AG04450 (cell line): ENCODE measurements around the gene RAB40C. TPM values are rescaled to one million over a fixed set of nuclear protein-coding genes. Genes with fewer than 3 reads are reported as not detected.

Source experiments
- CTCF ChIA-PET: fragments of 300-600, 350-600 bp; formaldehyde crosslinking; extraction: SDS; loops from one replicate; lab custom pipeline; 2022; ENCODE audit warnings: antibody characterized with exemption, inconsistent platforms; lab: Charles Lee
- POLR2A ChIA-PET: fragments of 350-600 bp; formaldehyde crosslinking; extraction: SDS; loops from one replicate; lab custom pipeline; 2021; ENCODE audit warnings: antibody characterized with exemption, inconsistent platforms; lab: Yijun Ruan, JAX
- DNase-seq: peaks from one replicate; pipeline ENCODE4 v3.0.0-alpha.2; 2011; ENCODE audit warnings: low read depth, low spot score
- H3K27ac ChIP-seq: one replicate; pipeline ENCODE4 v1.5.1; 2012; ENCODE audit warnings: low read depth, low read length, control low read depth
- H3K27me3 ChIP-seq: one replicate; pipeline ENCODE4 v1.6.0; 2012; ENCODE audit warnings: low read length; ENCODE audit not compliant: control insufficient read depth, insufficient read depth
- H3K4me3 ChIP-seq: 2 replicates; pipeline ENCODE4 v1.5.1; 2011; ENCODE audit warnings: mild to moderate bottlenecking, low read depth, low read length, control low read depth
- H3K9me3 ChIP-seq: 2 replicates; pipeline ENCODE4 v1.5.1; 2012; ENCODE audit warnings: low read length; ENCODE audit not compliant: control insufficient read depth, insufficient read depth
- polyA plus RNA-seq: library from polyadenylated mRNA; depleted of rRNA; stranded (reverse); fragments of >200 nt; gene quantifications from 2 replicates; pipeline ENCODE4 v1.2.3, GENCODE V29; 2011; rRNA removed
- small RNA-seq: library from RNA; depleted of rRNA; stranded (forward); fragments of <200 nt; gene quantifications from one replicate; pipeline ENCODE3, GENCODE V24; 2012; ENCODE audit warnings: low read depth; ENCODE audit not compliant: insufficient read length
- TF ChIP-seq, protein P1 (sequence below): IDR thresholded peaks from 2 replicates; pipeline ENCODE4 v1.5.1; 2011; ENCODE audit warnings: low read depth, low read length, control low read depth, inconsistent platforms

Gene RAB40C
- polyA plus RNA-seq, 1 experiment = 4.2 TPM

DNA sequence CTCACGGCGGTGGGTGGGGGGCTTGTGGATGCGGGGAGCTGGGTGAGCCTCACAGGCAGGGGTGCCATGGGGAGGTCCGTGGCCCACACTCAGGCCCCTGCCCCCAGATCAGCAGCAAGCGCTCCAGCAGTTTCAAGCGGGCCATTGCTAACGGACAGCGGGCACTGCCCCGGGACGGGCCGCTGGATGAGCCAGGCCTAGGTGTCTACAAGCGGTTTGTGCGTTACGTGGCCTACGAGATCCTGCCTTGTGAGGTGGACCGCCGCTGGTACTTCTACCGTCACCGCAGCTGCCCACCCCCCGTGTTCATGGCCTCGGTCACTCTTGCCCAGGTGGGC is 86.7 kb downstream of the RAB40C start:
- Histone ChIP-seq H3K9me3 (peaks cover 7% of the 10 kb centered on the region; the same call in 1 of the 2 replicates), H3K4me3 (no peak overlapping the region), H3K27ac (no peak overlapping the region), H3K27me3 (no peaks in the 10 kb centered on the region)
- TF ChIP-seq, protein P1, sequence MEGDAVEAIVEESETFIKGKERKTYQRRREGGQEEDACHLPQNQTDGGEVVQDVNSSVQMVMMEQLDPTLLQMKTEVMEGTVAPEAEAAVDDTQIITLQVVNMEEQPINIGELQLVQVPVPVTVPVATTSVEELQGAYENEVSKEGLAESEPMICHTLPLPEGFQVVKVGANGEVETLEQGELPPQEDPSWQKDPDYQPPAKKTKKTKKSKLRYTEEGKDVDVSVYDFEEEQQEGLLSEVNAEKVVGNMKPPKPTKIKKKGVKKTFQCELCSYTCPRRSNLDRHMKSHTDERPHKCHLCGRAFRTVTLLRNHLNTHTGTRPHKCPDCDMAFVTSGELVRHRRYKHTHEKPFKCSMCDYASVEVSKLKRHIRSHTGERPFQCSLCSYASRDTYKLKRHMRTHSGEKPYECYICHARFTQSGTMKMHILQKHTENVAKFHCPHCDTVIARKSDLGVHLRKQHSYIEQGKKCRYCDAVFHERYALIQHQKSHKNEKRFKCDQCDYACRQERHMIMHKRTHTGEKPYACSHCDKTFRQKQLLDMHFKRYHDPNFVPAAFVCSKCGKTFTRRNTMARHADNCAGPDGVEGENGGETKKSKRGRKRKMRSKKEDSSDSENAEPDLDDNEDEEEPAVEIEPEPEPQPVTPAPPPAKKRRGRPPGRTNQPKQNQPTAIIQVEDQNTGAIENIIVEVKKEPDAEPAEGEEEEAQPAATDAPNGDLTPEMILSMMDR = no peak
- no peak for DNase-seq
- CTCF ChIA-PET = interaction anchor here (1.0 to 1.6 kb wide), 2 partner anchors 9 to 16 kb away, joined by 3 to 5 read pairs; no protein-coding TSS in a partner anchor
- POLR2A ChIA-PET = interaction anchor here (0.6 kb wide), 1 partner anchor 9 kb away, joined by 3 read pairs; no protein-coding TSS in a partner anchor

DNA sequence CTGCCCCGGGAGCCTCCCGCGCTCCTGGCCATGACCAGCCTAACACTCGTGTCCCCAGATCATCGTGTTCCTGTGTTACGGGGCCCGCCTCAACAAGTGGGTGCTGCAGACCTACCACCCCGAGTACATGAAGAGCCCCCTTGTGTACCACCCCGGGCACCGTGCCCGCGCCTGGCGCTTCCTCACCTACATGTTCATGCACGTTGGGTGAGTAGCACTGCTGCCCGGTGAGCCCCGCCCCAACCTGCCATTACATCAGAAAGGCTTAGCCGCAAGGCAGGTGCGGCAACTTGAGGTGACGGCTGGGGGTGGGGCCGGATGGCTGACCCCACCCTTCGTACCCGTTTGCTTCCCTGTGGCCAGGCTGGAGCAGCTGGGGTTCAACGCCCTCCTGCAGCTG is 87.0 kb downstream of the RAB40C start:
- Histone ChIP-seq H3K4me3 (no peak overlapping the region), H3K27me3 (no peaks in the 10 kb centered on the region), H3K27ac (no peak overlapping the region), H3K9me3 (peaks cover 7% of the 10 kb centered on the region; the same call in 1 of the 2 replicates)
- ChIA-PET POLR2A (no interaction called here), CTCF (interaction anchor here (1.6 kb wide), 1 partner anchor 9 kb away, joined by 5 read pairs; no protein-coding TSS in a partner anchor)
- TF ChIP-seq, protein P1 = no peak
- no peak for DNase-seq

DNA sequence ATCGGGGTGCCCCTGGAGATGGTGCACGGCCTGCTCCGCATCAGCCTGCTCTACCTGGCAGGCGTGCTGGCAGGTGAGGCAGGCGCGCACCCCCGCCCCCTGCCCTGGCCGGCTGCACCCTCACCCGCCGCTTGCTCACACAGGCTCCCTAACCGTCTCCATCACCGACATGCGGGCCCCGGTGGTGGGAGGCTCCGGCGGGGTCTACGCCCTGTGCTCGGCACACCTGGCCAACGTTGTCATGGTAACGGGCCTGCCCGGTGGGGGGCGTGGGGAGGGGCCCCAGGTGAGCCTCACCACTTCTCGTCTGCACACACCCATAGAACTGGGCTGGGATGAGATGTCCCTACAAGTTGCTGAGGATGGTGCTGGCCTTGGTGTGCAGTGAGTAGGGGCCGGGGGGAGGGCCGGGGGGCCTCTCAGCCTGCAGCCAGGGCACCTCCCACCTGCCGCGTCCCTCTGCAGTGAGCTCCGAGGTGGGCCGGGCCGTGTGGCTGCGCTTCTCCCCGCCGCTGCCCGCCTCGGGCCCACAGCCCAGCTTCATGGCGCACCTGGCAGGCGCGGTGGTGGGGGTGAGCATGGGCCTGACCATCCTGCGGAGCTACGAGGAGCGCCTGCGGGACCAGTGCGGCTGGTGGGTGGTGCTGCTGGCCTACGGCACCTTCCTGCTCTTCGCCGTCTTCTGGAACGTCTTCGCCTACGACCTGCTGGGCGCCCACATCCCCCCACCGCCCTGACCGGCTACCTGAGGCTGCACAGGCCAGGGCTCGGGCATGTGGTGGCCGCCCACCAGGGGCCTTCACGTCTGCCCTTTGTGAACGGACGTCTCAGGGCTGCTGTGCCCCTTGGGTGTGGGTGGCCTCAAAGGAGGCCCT is 87.7 kb downstream of the RAB40C start:
- no peak for DNase-seq
- no peaks in the 10 kb centered on the region for H3K27me3 ChIP-seq
- no peak overlapping the region for H3K27ac ChIP-seq
- H3K4me3 ChIP-seq = no peak overlapping the region
- ChIA-PET POLR2A (no interaction called here), CTCF (no interaction called here)
- H3K9me3 ChIP-seq = peaks cover 7% of the 10 kb centered on the region; the same call in 1 of the 2 replicates
- TF ChIP-seq, protein P1 = no peak

DNA sequence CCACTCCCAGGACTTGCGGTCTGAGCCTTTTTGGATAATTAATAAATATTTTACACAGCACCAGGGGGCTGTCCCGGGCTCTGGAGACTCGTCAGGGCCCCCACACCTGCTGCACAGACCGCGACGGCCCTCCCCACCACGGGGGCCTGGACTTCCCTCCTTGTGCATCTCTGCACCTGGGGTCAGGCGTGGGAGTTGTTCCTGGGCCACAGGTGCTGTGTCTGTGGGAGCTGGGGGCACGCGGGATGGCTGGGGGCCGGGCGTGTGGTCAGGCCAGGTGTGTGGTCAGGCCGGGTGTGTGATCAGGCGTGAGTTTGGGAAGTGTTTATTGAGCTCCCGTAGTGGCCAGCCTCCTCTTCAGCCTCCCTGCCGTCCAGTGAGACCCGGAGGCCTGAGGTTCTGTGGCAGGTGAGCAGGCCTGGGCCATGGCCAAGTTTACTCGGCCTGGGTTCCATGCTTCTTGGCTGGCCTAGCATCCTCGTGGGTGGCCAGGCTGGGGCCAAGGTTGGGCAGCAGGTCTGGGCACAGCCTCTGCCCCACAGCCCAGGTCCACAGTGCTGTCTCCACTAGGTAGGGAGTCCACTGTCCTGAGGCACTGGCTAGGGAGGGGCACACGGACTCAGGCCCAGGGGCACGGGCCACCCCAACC is 88.5 kb downstream of the RAB40C start:
- TF ChIP-seq, protein P1 = no peak
- no peaks in the 10 kb centered on the region for H3K27me3 ChIP-seq
- no peak overlapping the region for H3K27ac ChIP-seq
- no peak for DNase-seq
- POLR2A ChIA-PET = interaction anchor here (0.9 kb wide), 1 partner anchor 10 kb away, joined by 4 read pairs; no protein-coding TSS in a partner anchor
- peaks cover 7% of the 10 kb centered on the region; the same call in 1 of the 2 replicates for H3K9me3 ChIP-seq
- no peak overlapping the region for H3K4me3 ChIP-seq
- CTCF ChIA-PET = no interaction called here

Small RNAs within 50 kb of the gene (small RNA-seq; reads per million reads assigned to genes)
- gene MIR3176 = not detected
- not detected for gene Z98883.1

Other genes with a start within 250 kb of the RAB40C start
- 3.5 and 4.7 TPM in 2 replicates for gene AXIN1, start 237.3 kb upstream of the RAB40C start, polyA plus RNA-seq
- gene MRPL28, start 219.5 kb upstream of the RAB40C start, polyA plus RNA-seq = 144 and 157 TPM in 2 replicates
- gene PGAP6, start 208.1 kb upstream of the RAB40C start, polyA plus RNA-seq = 40.8 and 68.0 TPM in 2 replicates
- gene NME4, start 192.9 kb upstream of the RAB40C start, polyA plus RNA-seq = 156 and 198 TPM in 2 replicates
- gene DECR2, start 188.2 kb upstream of the RAB40C start, polyA plus RNA-seq = 11.6 and 16.0 TPM in 2 replicates
- gene RAB11FIP3, start 164.4 kb upstream of the RAB40C start, polyA plus RNA-seq = 6.9 and 9.7 TPM in 2 replicates
- 7.5 and 8.6 TPM in 2 replicates for gene CAPN15, start 62.4 kb upstream of the RAB40C start, polyA plus RNA-seq
- not detected in 2 replicates for gene PRR35, start 29.7 kb upstream of the RAB40C start, polyA plus RNA-seq
- 0.45 and 0.88 TPM in 2 replicates for gene NHLRC4, start 23.1 kb upstream of the RAB40C start, polyA plus RNA-seq
- gene PIGQ, start 20.1 kb upstream of the RAB40C start, polyA plus RNA-seq = 12.1 and 17.6 TPM in 2 replicates
- gene WFIKKN1, start 40.9 kb downstream of the RAB40C start, polyA plus RNA-seq = not detected in 2 replicates
- gene METTL26, start 46.2 kb downstream of the RAB40C start, polyA plus RNA-seq = 58.3 and 69.5 TPM in 2 replicates
- 6.7 and 10.8 TPM in 2 replicates for gene MCRIP2, start 51.8 kb downstream of the RAB40C start, polyA plus RNA-seq
- gene WDR90, start 59.3 kb downstream of the RAB40C start, polyA plus RNA-seq = 2.1 and 2.5 TPM in 2 replicates
- 38.0 and 53.3 TPM in 2 replicates for gene RHOT2, start 78.1 kb downstream of the RAB40C start, polyA plus RNA-seq
- gene RHBDL1, start 85.6 kb downstream of the RAB40C start, polyA plus RNA-seq = 1.5 and 1.7 TPM in 2 replicates
- 88.8 and 109 TPM in 2 replicates for gene STUB1, start 90.3 kb downstream of the RAB40C start, polyA plus RNA-seq
- 33.1 and 51.4 TPM in 2 replicates for gene JMJD8, start 94.3 kb downstream of the RAB40C start, polyA plus RNA-seq
- 2.0 and 3.6 TPM in 2 replicates for gene WDR24, start 100.3 kb downstream of the RAB40C start, polyA plus RNA-seq
- 0.11 and 0.22 TPM in 2 replicates for gene FBXL16, start 115.7 kb downstream of the RAB40C start, polyA plus RNA-seq
- gene METRN, start 125.1 kb downstream of the RAB40C start, polyA plus RNA-seq = 20.0 and 23.9 TPM in 2 replicates
- gene ANTKMT, start 131.1 kb downstream of the RAB40C start, polyA plus RNA-seq = 5.3 and 6.7 TPM in 2 replicates
- gene CCDC78, start 136.4 kb downstream of the RAB40C start, polyA plus RNA-seq = 1.1 and 1.5 TPM in 2 replicates
- 4.2 and 5.5 TPM in 2 replicates for gene HAGHL, start 137.0 kb downstream of the RAB40C start, polyA plus RNA-seq
- gene CIAO3, start 150.9 kb downstream of the RAB40C start, polyA plus RNA-seq = 14.4 and 17.6 TPM in 2 replicates
- 0.11 and 0.17 TPM in 2 replicates for gene MSLN, start 170.7 kb downstream of the RAB40C start, polyA plus RNA-seq
- gene RPUSD1, start 198.3 kb downstream of the RAB40C start, polyA plus RNA-seq = 9.2 and 13.5 TPM in 2 replicates
- 1.1 and 2.1 TPM in 2 replicates for gene CHTF18, start 198.6 kb downstream of the RAB40C start, polyA plus RNA-seq
- not detected in 2 replicates for gene GNG13, start 210.7 kb downstream of the RAB40C start, polyA plus RNA-seq